ENCODE data around the gene CALU. TPM values are rescaled to one million over a fixed set of nuclear protein-coding genes. Genes with fewer than 3 reads are reported as not detected.

CALU gene
- total RNA-seq, 1 donor from 2014 or later, result 131 TPM

DNA sequence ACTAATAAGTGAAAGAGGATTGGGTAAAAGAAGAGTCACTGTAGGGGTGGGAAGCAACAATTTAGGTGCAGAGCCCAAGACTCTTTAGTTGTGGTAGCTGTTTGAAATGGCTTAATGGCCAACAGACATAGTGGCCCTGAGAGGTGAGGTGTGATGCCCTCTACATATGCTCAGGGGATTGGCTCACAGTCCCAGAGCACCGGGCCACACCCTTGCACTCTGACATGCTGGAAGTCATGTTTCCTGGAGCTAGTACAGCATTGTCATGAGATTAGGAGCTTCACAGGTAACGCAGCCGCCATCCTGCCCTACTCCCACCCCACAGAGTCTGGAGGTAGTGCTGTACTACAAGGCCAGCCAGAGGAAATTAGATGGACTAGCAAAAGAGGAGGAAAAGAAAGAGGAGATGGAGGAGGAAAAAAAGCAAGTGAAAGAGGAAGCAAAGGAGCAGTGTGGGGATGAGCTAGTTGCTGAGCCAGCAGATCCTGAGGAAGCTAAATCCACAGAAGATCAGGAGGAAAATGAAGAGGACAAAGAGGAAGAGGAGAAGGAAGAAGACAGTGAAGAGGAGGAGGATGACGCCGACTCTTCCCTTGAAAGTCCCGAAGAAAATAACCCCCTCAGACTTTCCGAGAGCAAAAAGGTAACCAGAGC lies 76.3 kb downstream of the CALU start:
- peaks cover 26 to 46% (median 33%) of the 10 kb centered on the region in 3 donors for H3K4me1 ChIP-seq (ENCODE audit: control insufficient read depth in 3 of 3, insufficient read depth in 3 of 3, low read length in 3 of 3)
- no peaks in the 10 kb centered on the region for H3K36me3 ChIP-seq (ENCODE audit: control insufficient read depth in 3 of 3, insufficient read depth in 3 of 3, low read length in 3 of 3)
- no peak overlapping the region for H3K4me3 ChIP-seq (ENCODE audit: low read length in 3 of 3)
- no peak overlapping the region for H3K27ac ChIP-seq (ENCODE audit: low read depth, low read length)
- H3K9ac ChIP-seq (ENCODE audit: low read depth in 1 of 3, low read length in 3 of 3), result no peak overlapping the region
- H3K9me3 ChIP-seq (ENCODE audit: control insufficient read depth in 3 of 3, low read length in 3 of 3), result no peaks in the 10 kb centered on the region
- peaks cover 0 to 2% (median 0%) of the 10 kb centered on the region in 3 donors for H3K27me3 ChIP-seq (ENCODE audit: control insufficient read depth in 3 of 3, insufficient read depth in 3 of 3, low read length in 3 of 3)

DNA sequence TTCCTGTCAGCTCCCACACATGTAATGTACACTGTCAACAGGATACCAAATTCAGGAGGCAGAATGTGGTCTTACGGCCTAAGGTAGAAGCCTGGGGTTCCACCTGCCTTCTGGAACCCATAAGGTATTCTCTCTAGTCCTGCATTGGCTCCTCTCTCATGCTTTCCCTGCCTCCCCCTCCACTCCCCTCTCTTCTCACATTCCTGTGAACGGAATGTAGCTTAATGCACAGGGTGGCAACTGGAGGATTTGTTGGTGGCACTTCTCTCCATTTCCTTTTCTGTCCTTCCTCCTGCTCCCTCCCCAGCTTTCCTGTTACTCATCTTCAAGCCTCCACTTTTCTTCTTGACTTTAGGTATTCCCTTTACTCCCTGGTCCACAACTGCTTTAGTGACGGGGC lies 79.5 kb downstream of the CALU start:
- Histone ChIP-seq H3K4me1 (ENCODE audit: control insufficient read depth in 3 of 3, insufficient read depth in 3 of 3, low read length in 3 of 3) (peaks cover under 1 to 24% (median 23%) of the 10 kb centered on the region in 3 donors), H3K27ac (ENCODE audit: low read depth, low read length) (no peak overlapping the region), H3K27me3 (ENCODE audit: control insufficient read depth in 3 of 3, insufficient read depth in 3 of 3, low read length in 3 of 3) (peaks cover 0 to 2% (median 0%) of the 10 kb centered on the region in 3 donors), H3K4me3 (ENCODE audit: low read length in 3 of 3) (no peak overlapping the region), H3K36me3 (ENCODE audit: control insufficient read depth in 3 of 3, insufficient read depth in 3 of 3, low read length in 3 of 3) (no peaks in the 10 kb centered on the region), H3K9ac (ENCODE audit: low read depth in 1 of 3, low read length in 3 of 3) (peak overlapping the region in 1 of 3 donors; percentile 8), H3K9me3 (ENCODE audit: control insufficient read depth in 3 of 3, low read length in 3 of 3) (no peaks in the 10 kb centered on the region)

Small RNA genes lying within 50 kb of the gene (small RNA-seq; reads per million reads assigned to genes)
- gene RN7SL81P, result not detected
- 1.7 reads per million, percentile 84 among the genes with 10 or more reads in this experiment for gene RNA5SP242
- gene RNA5SP243, result not detected

Other genes starting within 250 kb of the CALU start
- 0.52 TPM for gene GARIN1A, start 67.1 kb upstream of the CALU start, total RNA-seq
- gene OPN1SW, start 36.4 kb downstream of the CALU start, total RNA-seq, result not detected
- gene CCDC136, start 52.6 kb downstream of the CALU start, total RNA-seq, result 4.7 TPM
- 611 TPM for gene FLNC, start 91.0 kb downstream of the CALU start, total RNA-seq
- 66.3 TPM for gene ATP6V1F, start 123.5 kb downstream of the CALU start, total RNA-seq
- under 0.01 TPM for gene KCP, start 171.3 kb downstream of the CALU start, total RNA-seq
- 2.6 TPM for gene IRF5, start 198.6 kb downstream of the CALU start, total RNA-seq

Data from skeletal muscle tissue (tissue), 5 donors.